ENCODE results near the gene ESR1. TPM values are rescaled to one million over a fixed set of nuclear protein-coding genes. Genes with fewer than 3 reads are reported as not detected.
"Not testable (repeated sequence)": the region's sequence is repeated elsewhere in the genome, so short reads cannot be mapped to it uniquely, and the experiment has no call there.

Gene ESR1
- total RNA-seq, 2 experiments from 2014 or later, result 0.06 TPM; not detected in 1

GRCh38 chr6:151974061-151974617 lies 166.7 kb downstream of the ESR1 start:
- Histone ChIP-seq H3K9me3 (ENCODE audit: low read length) (no peaks in the 10 kb centered on the region), H3K4me3 (ENCODE audit: low read depth, low read length, poor library complexity, severe bottlenecking) (no peak overlapping the region), H2AFZ (ENCODE audit: low read length) (no peak overlapping the region), H3K4me2 (ENCODE audit: low read length) (no peak overlapping the region), H4K20me1 (ENCODE audit: insufficient read depth, low read length) (no peaks in the 10 kb centered on the region), H3K27ac (ENCODE audit: low read depth, low read length, poor library complexity, severe bottlenecking) (no peak overlapping the region), H3K36me3 (ENCODE audit: insufficient read depth, low read length) (no peaks in the 10 kb centered on the region), H3K9me2 (ENCODE audit: insufficient read depth, low read length) (no peaks in the 10 kb centered on the region), H3K79me2 (ENCODE audit: insufficient read depth, low read depth, low read length) (no peaks in the 10 kb centered on the region), H3K4me1 (ENCODE audit: insufficient read depth, low read length, poor library complexity, severe bottlenecking) (no peaks in the 10 kb centered on the region)
- BruUV-seq (replicated peaks), result no TSS peak
- POLR2A ChIA-PET, result no interaction called here
- no peak for DNase-seq (ENCODE audit: low spot score)
- CTCF ChIA-PET (ENCODE audit: unreplicated experiment), result no interaction called here
- intact Hi-C loops (cut with micrococcal nuclease; ENCODE audit: unreplicated experiment), result no loop called here
- TF ChIP-seq EZH2phosphoT487 (IDR thresholded peaks at IDR 0.05; ENCODE audit: borderline replicate concordance, low read depth, low read length), result no peak

GRCh38 chr6:151975795-151976194 lies 168.3 kb downstream of the ESR1 start:
- intact Hi-C loops (cut with micrococcal nuclease; ENCODE audit: unreplicated experiment), result no loop called here
- Histone ChIP-seq H2AFZ (ENCODE audit: low read length) (no peak overlapping the region), H3K27ac (ENCODE audit: low read depth, low read length, poor library complexity, severe bottlenecking) (no peak overlapping the region), H3K4me3 (ENCODE audit: low read depth, low read length, poor library complexity, severe bottlenecking) (no peak overlapping the region), H3K79me2 (ENCODE audit: insufficient read depth, low read depth, low read length) (no peaks in the 10 kb centered on the region), H3K9me2 (ENCODE audit: insufficient read depth, low read length) (no peaks in the 10 kb centered on the region), H3K4me1 (ENCODE audit: insufficient read depth, low read length, poor library complexity, severe bottlenecking) (no peaks in the 10 kb centered on the region), H4K20me1 (ENCODE audit: insufficient read depth, low read length) (no peaks in the 10 kb centered on the region), H3K4me2 (ENCODE audit: low read length) (no peak overlapping the region), H3K9me3 (ENCODE audit: low read length) (no peaks in the 10 kb centered on the region), H3K36me3 (ENCODE audit: insufficient read depth, low read length) (no peaks in the 10 kb centered on the region)
- BruUV-seq (replicated peaks), result no TSS peak
- ChIA-PET POLR2A (interaction anchor here (0.6 to 0.7 kb wide), 2 partner anchors 9 to 1932 kb away, joined by 3 read pairs; no protein-coding TSS in a partner anchor), CTCF (ENCODE audit: unreplicated experiment) (no interaction called here)
- no peak for DNase-seq (ENCODE audit: low spot score)
- no peak for TF ChIP-seq CTCF (conservative IDR thresholded peaks at IDR 0.05; ENCODE audit: low read length)
- TF ChIP-seq EZH2phosphoT487 (IDR thresholded peaks at IDR 0.05; ENCODE audit: borderline replicate concordance, low read depth, low read length), result no peak

- BruUV-seq (replicated peaks), result not testable (repeated sequence)
Measured at GRCh38 chr6:151988199-151988598, 180.7 kb downstream of the ESR1 start.

GRCh38 chr6:151992091-151992490 lies 184.6 kb downstream of the ESR1 start:
- no peak overlapping the region for H3K27ac ChIP-seq (ENCODE audit: low read depth, low read length, poor library complexity, severe bottlenecking)
- no peak overlapping the region for H2AFZ ChIP-seq (ENCODE audit: low read length)
- H3K79me2 ChIP-seq (ENCODE audit: insufficient read depth, low read depth, low read length), result no peaks in the 10 kb centered on the region
- no peaks in the 10 kb centered on the region for H3K4me1 ChIP-seq (ENCODE audit: insufficient read depth, low read length, poor library complexity, severe bottlenecking)
- intact Hi-C loops (cut with micrococcal nuclease; ENCODE audit: unreplicated experiment), result no loop called here
- POLR2A ChIA-PET, result no interaction called here
- no peaks in the 10 kb centered on the region for H4K20me1 ChIP-seq (ENCODE audit: insufficient read depth, low read length)
- no peak for TF ChIP-seq EZH2phosphoT487 (IDR thresholded peaks at IDR 0.05; ENCODE audit: borderline replicate concordance, low read depth, low read length)
- no peak for TF ChIP-seq CTCF (conservative IDR thresholded peaks at IDR 0.05; ENCODE audit: low read length)
- no peak overlapping the region for H3K4me2 ChIP-seq (ENCODE audit: low read length)
- no peak overlapping the region for H3K4me3 ChIP-seq (ENCODE audit: low read depth, low read length, poor library complexity, severe bottlenecking)
- CTCF ChIA-PET (ENCODE audit: unreplicated experiment), result no interaction called here
- H3K9me3 ChIP-seq (ENCODE audit: low read length), result no peaks in the 10 kb centered on the region
- H3K36me3 ChIP-seq (ENCODE audit: insufficient read depth, low read length), result no peaks in the 10 kb centered on the region
- no peak for DNase-seq (ENCODE audit: low spot score)
- no TSS peak for BruUV-seq (replicated peaks)
- no peaks in the 10 kb centered on the region for H3K9me2 ChIP-seq (ENCODE audit: insufficient read depth, low read length)

More at GRCh38 chr6:151988199-151988598, 180.7 kb downstream of the ESR1 start:
- DNase-seq (ENCODE audit: low spot score); H3K9me2 ChIP-seq (ENCODE audit: insufficient read depth, low read length); H2AFZ ChIP-seq (ENCODE audit: low read length); CTCF ChIA-PET (ENCODE audit: unreplicated experiment); H3K79me2 ChIP-seq (ENCODE audit: insufficient read depth, low read depth, low read length); H3K4me1 ChIP-seq (ENCODE audit: insufficient read depth, low read length, poor library complexity, severe bottlenecking); H3K9me3 ChIP-seq (ENCODE audit: low read length); H4K20me1 ChIP-seq (ENCODE audit: insufficient read depth, low read length); H3K4me2 ChIP-seq (ENCODE audit: low read length); H3K4me3 ChIP-seq (ENCODE audit: low read depth, low read length, poor library complexity, severe bottlenecking); intact Hi-C loops (cut with micrococcal nuclease; ENCODE audit: unreplicated experiment); H3K36me3 ChIP-seq (ENCODE audit: insufficient read depth, low read length); H3K27ac ChIP-seq (ENCODE audit: low read depth, low read length, poor library complexity, severe bottlenecking); POLR2A ChIA-PET: not testable (repeated sequence)
